HCT116 (cell line): ENCODE results near the gene CCDC82. TPM values are rescaled to one million over a fixed set of nuclear protein-coding genes. Genes with fewer than 3 reads are reported as not detected.

Source experiments
- ATAC-seq: fragments of 200-7000 bp; cut with Tn5 transposase; 2 replicates; pipeline ENCODE4 v1.9.1; 2020; ENCODE audit warnings: mild to moderate bottlenecking, moderate library complexity
- BruUV-seq: library from RNA; stranded (reverse); fragments of 400-500 nt; replicated peaks from 2 replicates; lab custom pipeline; 2021; lab: Mats Ljungman, UMichigan
- CTCF ChIA-PET: fragments of 300-600 bp; sonication (Branson Sonifier 250); formaldehyde crosslinking; loops from one replicate; lab custom pipeline; 2021; ENCODE audit warnings: antibody characterized with exemption; lab: Charles Lee
- POLR2A ChIA-PET: fragments of 300-600, 350-600 bp; sonication (Branson Sonifier 250); formaldehyde crosslinking; loops from one replicate; lab custom pipeline; 2021; ENCODE audit warnings: antibody characterized with exemption; lab: Charles Lee
- RAD21 ChIA-PET, 2 experiments: fragments of 300-600 bp; sonication (Branson Sonifier 250); formaldehyde crosslinking; loops; one replicate each; lab custom pipeline; 2023; ENCODE audit warnings: low total read pairs in 2 of 2; ENCODE audit not compliant: uncharacterized antibody in 2 of 2, unreplicated experiment in 2 of 2, low non-redundant PET in 1 of 2; lab: Charles Lee
- DNase-seq: peaks from one replicate; pipeline ENCODE4 v3.0.0-alpha.2; 2010; ENCODE audit warnings: low read depth, low spot score
- H2AFZ ChIP-seq: fragments of 200-600 bp; shearing (Covaris generic), sonication (generic); 2 replicates; pipeline ENCODE4 v1.6.1; 2017; ENCODE audit warnings: low read depth, mixed run types, mixed read lengths, antibody characterized with exemption, low read length; ENCODE audit not compliant: poor library complexity, severe bottlenecking
- H3K27ac ChIP-seq: 2 replicates; pipeline ENCODE4 v1.5.1; 2012; ENCODE audit warnings: low read depth, low read length
- H3K27me3 ChIP-seq: fragments of 200-600 bp; sonication (generic); 2 replicates; pipeline ENCODE4 v1.6.1; 2016; ENCODE audit warnings: mixed run types, low read length, mixed read lengths; ENCODE audit not compliant: insufficient read depth
- H3K36me3 ChIP-seq, 2 experiments: fragments of 200-500 bp in 1 of 2; fragments of 200-600 bp in 1 of 2; sonication (Bioruptor generic) in 1 of 2; sonication (generic) in 1 of 2; 2 replicates each; pipeline versions ENCODE4 v1.5.1 to v1.6.1; 2014 to 2016; ENCODE audit warnings: low read length in 2 of 2, inconsistent platforms in 1 of 2, mixed read lengths in 1 of 2, mixed run types in 1 of 2; ENCODE audit not compliant: insufficient read depth in 2 of 2, control insufficient read depth in 1 of 2
- H3K4me1 ChIP-seq, 2 experiments: fragments of 200-600 bp in 1 of 2; sonication (generic) in 1 of 2; 2 replicates each; pipeline versions ENCODE4 v1.5.1 to v1.6.1; 2012 to 2017; ENCODE audit warnings: low read length in 2 of 2, inconsistent platforms in 1 of 2, mild to moderate bottlenecking in 1 of 2, mixed read lengths in 1 of 2, mixed run types in 1 of 2, moderate library complexity in 1 of 2; ENCODE audit not compliant: insufficient read depth in 2 of 2, control insufficient read depth in 1 of 2
- H3K4me2 ChIP-seq: fragments of 200-600 bp; sonication (generic); 2 replicates; pipeline ENCODE4 v1.6.1; 2017; ENCODE audit warnings: mixed run types, low read length, mixed read lengths
- H3K4me3 ChIP-seq, 2 experiments: fragments of 200-600 bp in 1 of 2; sonication (generic) in 1 of 2; replicated peaks in 1 of 2; 2 replicates each; pipeline ENCODE4 v1.5.1; 2011 to 2016; ENCODE audit warnings: low read length in 2 of 2, control low read depth in 1 of 2, low read depth in 1 of 2, mild to moderate bottlenecking in 1 of 2, mixed read lengths in 1 of 2, mixed run types in 1 of 2
- H3K79me2 ChIP-seq: fragments of 200-600 bp; sonication (generic); 2 replicates; pipeline ENCODE4 v1.6.1; 2017; ENCODE audit warnings: mild to moderate bottlenecking, mixed run types, low read length, moderate library complexity, mixed read lengths; ENCODE audit not compliant: insufficient read depth
- H3K9ac ChIP-seq: fragments of 200-600 bp; sonication (generic); 2 replicates; pipeline ENCODE4 v1.6.1; 2016; ENCODE audit warnings: low read length, mixed read lengths
- H3K9me2 ChIP-seq: fragments of 200-600 bp; sonication (generic), shearing (Covaris generic); 2 replicates; pipeline ENCODE4 v1.6.1; 2017; ENCODE audit warnings: mixed run types, mild to moderate bottlenecking, moderate library complexity; ENCODE audit not compliant: insufficient read depth
- H3K9me3 ChIP-seq, 2 experiments: fragments of 200-500 bp in 1 of 2; fragments of 200-600 bp in 1 of 2; sonication (Bioruptor generic) in 1 of 2; sonication (generic) in 1 of 2; 2 replicates each; pipeline ENCODE4 v1.6.1; 2014 to 2017; ENCODE audit warnings: low read length in 2 of 2, mixed read lengths in 2 of 2, inconsistent platforms in 1 of 2, low read depth in 1 of 2, mild to moderate bottlenecking in 1 of 2, mixed run types in 1 of 2, moderate library complexity in 1 of 2; ENCODE audit not compliant: control insufficient read depth in 1 of 2, insufficient read depth in 1 of 2
- H4K20me1 ChIP-seq: fragments of 200-600 bp; sonication (generic), shearing (Covaris generic); 2 replicates; pipeline ENCODE4 v1.6.1; 2017; ENCODE audit warnings: mixed run types, mild to moderate bottlenecking, moderate library complexity; ENCODE audit not compliant: insufficient read depth
- CBX3 ChIP-seq: IDR thresholded peaks from 2 replicates; pipeline ENCODE4 v1.6.1; 2012; ENCODE audit warnings: low read depth
- CEBPB ChIP-seq: IDR thresholded peaks from 2 replicates; pipeline ENCODE4 v1.6.1; 2012; ENCODE audit warnings: low read depth
- ELF1 ChIP-seq: IDR thresholded peaks from 2 replicates; pipeline ENCODE4 v1.6.1; 2012; ENCODE audit warnings: low read depth, borderline replicate concordance
- EZH2phosphoT487 ChIP-seq: fragments of 200-600 bp; IDR thresholded peaks from 2 replicates; pipeline ENCODE4 v1.6.1; 2018; ENCODE audit warnings: antibody characterized with exemption, borderline replicate concordance
- FOSL1 ChIP-seq: IDR thresholded peaks from 2 replicates; pipeline ENCODE4 v1.6.1; 2012; ENCODE audit warnings: low read depth
- JUND ChIP-seq: IDR thresholded peaks from 2 replicates; pipeline ENCODE4 v1.6.1; 2012
- POLR2A ChIP-seq: IDR thresholded peaks from 2 replicates; pipeline ENCODE4 v1.7.0; 2011; ENCODE audit warnings: borderline replicate concordance; ENCODE audit not compliant: insufficient read depth, insufficient read length; ENCODE audit errors: extremely low read depth
- POLR2AphosphoS5 ChIP-seq: IDR thresholded peaks from 2 replicates; pipeline ENCODE4 v1.6.1; 2011; ENCODE audit warnings: mild to moderate bottlenecking, low read depth, low read length, moderate library complexity
- RAD21 ChIP-seq: IDR thresholded peaks from 2 replicates; pipeline ENCODE4 v1.6.1; 2012; ENCODE audit warnings: low read depth, mild to moderate bottlenecking
- REST ChIP-seq: IDR thresholded peaks from 2 replicates; pipeline ENCODE4 v1.6.1; 2012; ENCODE audit warnings: low read depth
- SP1 ChIP-seq: IDR thresholded peaks from 2 replicates; pipeline ENCODE4 v1.6.1; 2012; ENCODE audit warnings: low read depth
- SRF ChIP-seq: IDR thresholded peaks from 2 replicates; pipeline ENCODE4 v1.6.1; 2012; ENCODE audit warnings: low read depth
- TCF7L2 ChIP-seq: IDR thresholded peaks from 2 replicates; pipeline ENCODE4 v1.7.0; 2011; ENCODE audit warnings: borderline replicate concordance, inconsistent platforms; ENCODE audit not compliant: insufficient read depth, insufficient read length; ENCODE audit errors: extremely low read depth
- ZBTB33 ChIP-seq: IDR thresholded peaks from 2 replicates; pipeline ENCODE4 v1.6.1; 2011; ENCODE audit warnings: mild to moderate bottlenecking, low read length, moderate library complexity; ENCODE audit not compliant: insufficient replicate concordance; ENCODE audit errors: extremely low read depth
- ZFX ChIP-seq: fragments of 450-650 bp; IDR thresholded peaks from 2 replicates; pipeline ENCODE4 v1.6.1; 2017
- ZNF274 ChIP-seq: fragments of 200-500 bp; sonication (Bioruptor generic); IDR thresholded peaks from 2 replicates; pipeline ENCODE4 v1.6.1; 2014; ENCODE audit warnings: mild to moderate bottlenecking, low read depth, low read length, inconsistent platforms
- intact Hi-C: fragments of 100-400 bp; cut with micrococcal nuclease; formaldehyde crosslinking; loops from 2 replicates; pipeline ENCODE4 v1.10.0; 2022
- total RNA-seq: library from RNA; stranded (reverse); gene quantifications from one replicate; pipeline ENCODE4 v1.2.1, GENCODE V29; 2021; ENCODE audit not compliant: unreplicated experiment
- TF ChIP-seq, protein P1 (sequence below): IDR thresholded peaks from 2 replicates; pipeline ENCODE4 v1.6.1; 2012
- TF ChIP-seq, protein P2 (sequence below): IDR thresholded peaks from 2 replicates; pipeline ENCODE4 v1.6.1; 2012
- TF ChIP-seq, protein P3 (sequence below), 3 experiments: fragments of 200-600 bp in 1 of 3; sonication (generic) in 1 of 3; IDR thresholded peaks in 2 of 3; conservative IDR thresholded peaks in 1 of 3; 2 replicates each; pipeline ENCODE4 v1.5.1; 2012 to 2017; ENCODE audit warnings: low read depth in 2 of 3, low read length in 2 of 3, antibody characterized with exemption in 1 of 3, borderline replicate concordance in 1 of 3, control low read depth in 1 of 3, mild to moderate bottlenecking in 1 of 3, mixed read lengths in 1 of 3, mixed run types in 1 of 3, moderate library complexity in 1 of 3; ENCODE audit not compliant: insufficient read depth in 1 of 3

The CCDC82 gene
- total RNA-seq, 1 experiment from 2014 or later = 11.2 TPM

DNA sequence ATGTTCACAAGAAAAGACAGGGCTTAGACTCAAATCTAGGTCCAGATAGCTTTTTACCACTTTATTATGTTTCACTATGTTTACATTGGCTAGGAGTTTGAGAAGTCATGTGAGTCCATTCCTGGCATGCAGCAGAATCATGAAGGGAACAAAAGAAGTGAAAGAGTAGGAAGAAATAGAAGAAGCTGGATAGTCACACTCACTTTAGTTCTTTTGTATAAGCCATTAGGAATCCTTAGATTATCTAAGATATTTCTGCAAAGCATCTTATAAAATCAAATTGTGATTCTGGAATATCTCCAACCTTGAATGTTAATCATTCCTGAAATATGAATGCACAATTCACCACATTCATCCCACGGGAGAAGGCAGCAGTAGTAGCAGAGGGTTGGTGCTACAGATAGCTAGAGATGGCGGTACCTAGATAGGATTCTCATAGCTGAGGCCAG lies 78.6 kb downstream of the CCDC82 start:
- H3K79me2 ChIP-seq = no peaks in the 10 kb centered on the region
- BruUV-seq = no TSS peak
- TF ChIP-seq ZFX (no peak), FOSL1 (no peak), ZNF274 (no peak), ZBTB33 (no peak), JUND (no peak), SRF (no peak), REST (no peak), TCF7L2 (no peak), SP1 (no peak), EZH2phosphoT487 (no peak), ELF1 (no peak), POLR2A (no peak), CBX3 (no peak), CEBPB (no peak), POLR2AphosphoS5 (no peak), RAD21 (no peak)
- TF ChIP-seq, protein P1, sequence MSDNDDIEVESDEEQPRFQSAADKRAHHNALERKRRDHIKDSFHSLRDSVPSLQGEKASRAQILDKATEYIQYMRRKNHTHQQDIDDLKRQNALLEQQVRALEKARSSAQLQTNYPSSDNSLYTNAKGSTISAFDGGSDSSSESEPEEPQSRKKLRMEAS = no peak
- TF ChIP-seq, protein P2, sequence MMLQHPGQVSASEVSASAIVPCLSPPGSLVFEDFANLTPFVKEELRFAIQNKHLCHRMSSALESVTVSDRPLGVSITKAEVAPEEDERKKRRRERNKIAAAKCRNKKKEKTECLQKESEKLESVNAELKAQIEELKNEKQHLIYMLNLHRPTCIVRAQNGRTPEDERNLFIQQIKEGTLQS = no peak
- TF ChIP-seq, protein P3, sequence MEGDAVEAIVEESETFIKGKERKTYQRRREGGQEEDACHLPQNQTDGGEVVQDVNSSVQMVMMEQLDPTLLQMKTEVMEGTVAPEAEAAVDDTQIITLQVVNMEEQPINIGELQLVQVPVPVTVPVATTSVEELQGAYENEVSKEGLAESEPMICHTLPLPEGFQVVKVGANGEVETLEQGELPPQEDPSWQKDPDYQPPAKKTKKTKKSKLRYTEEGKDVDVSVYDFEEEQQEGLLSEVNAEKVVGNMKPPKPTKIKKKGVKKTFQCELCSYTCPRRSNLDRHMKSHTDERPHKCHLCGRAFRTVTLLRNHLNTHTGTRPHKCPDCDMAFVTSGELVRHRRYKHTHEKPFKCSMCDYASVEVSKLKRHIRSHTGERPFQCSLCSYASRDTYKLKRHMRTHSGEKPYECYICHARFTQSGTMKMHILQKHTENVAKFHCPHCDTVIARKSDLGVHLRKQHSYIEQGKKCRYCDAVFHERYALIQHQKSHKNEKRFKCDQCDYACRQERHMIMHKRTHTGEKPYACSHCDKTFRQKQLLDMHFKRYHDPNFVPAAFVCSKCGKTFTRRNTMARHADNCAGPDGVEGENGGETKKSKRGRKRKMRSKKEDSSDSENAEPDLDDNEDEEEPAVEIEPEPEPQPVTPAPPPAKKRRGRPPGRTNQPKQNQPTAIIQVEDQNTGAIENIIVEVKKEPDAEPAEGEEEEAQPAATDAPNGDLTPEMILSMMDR (IDR thresholded peaks at IDR 0.05 in 2 of 3, conservative IDR thresholded peaks at IDR 0.05 in 1 of 3; ENCODE audit: borderline replicate concordance in 1 of 3, insufficient read depth in 1 of 3, low read depth in 2 of 3, low read length in 2 of 3) = no peak
- TF ChIP-seq, all 23 proteins: peak for 0
- intact Hi-C loops = no loop called here
- Histone ChIP-seq H3K9me2 (no peaks in the 10 kb centered on the region), H3K27ac (no peak overlapping the region), H3K9me3 (no peaks in the 10 kb centered on the region), H2AFZ (peak overlapping the region; percentile 27), H3K27me3 (no peaks in the 10 kb centered on the region), H3K4me2 (peak overlapping the region; percentile 77), H3K36me3 (no peaks in the 10 kb centered on the region), H3K4me3 (no peak overlapping the region), H3K4me1 (peaks cover 61 to 81% of the 10 kb centered on the region in 2 experiments), H3K9ac (no peak overlapping the region), H4K20me1 (no peaks in the 10 kb centered on the region)
- ChIA-PET POLR2A (interaction anchor here (1.1 kb wide), 1 partner anchor 32 kb away, joined by 4 read pairs; the partner anchor contains the start of gene MAML2), RAD21 (no interaction called here), CTCF (interaction anchor here (1.3 to 1.9 kb wide), 2 partner anchors 32 to 256 kb away, joined by 3 to 6 read pairs; partner anchors contain the start of gene MAML2)
- DNase-seq (no peak), ATAC-seq (no peak)
